ENCODE data around the gene ZNF189. TPM values are rescaled to one million over a fixed set of nuclear protein-coding genes. Genes with fewer than 3 reads are reported as not detected.

The ZNF189 gene
- total RNA-seq, 6 donors from 2014 or later = 10.4 to 25.1 (median 13.4) TPM

GRCh38 chr9:101362450-101362849 lies 36.2 kb upstream of the ZNF189 start:
- 88 to 89% methylated on average over 5 of the region's 5 CpGs for WGBS, 2 donors

GRCh38 chr9:101365181-101365580 lies 33.5 kb upstream of the ZNF189 start:
- no peaks in the 10 kb centered on the region for H3K27me3 ChIP-seq
- no peaks in the 10 kb centered on the region for H3K4me1 ChIP-seq
- TF ChIP-seq POLR2AphosphoS5 (IDR thresholded peaks at IDR 0.05) (no peak), EP300 (IDR thresholded peaks at IDR 0.05) (no peak), CTCF (IDR thresholded peaks at IDR 0.05) (no peak), POLR2A (IDR thresholded peaks at IDR 0.05) (no peak)
- H3K27ac ChIP-seq = no peak overlapping the region
- no peaks in the 10 kb centered on the region for H3K9me3 ChIP-seq
- DNase-seq = no peak
- no peaks in the 10 kb centered on the region for H3K36me3 ChIP-seq
- ATAC-seq (ENCODE audit: low FRiP score in 2 of 2) = no peak
- H3K4me3 ChIP-seq = no peak overlapping the region

More at GRCh38 chr9:101362450-101362849, 36.2 kb upstream of the ZNF189 start:
- ATAC-seq (ENCODE audit: low FRiP score in 2 of 2) = no peak
- H3K9me3 ChIP-seq = no peaks in the 10 kb centered on the region
- no peaks in the 10 kb centered on the region for H3K36me3 ChIP-seq
- no peak overlapping the region for H3K4me3 ChIP-seq
- DNase-seq = no peak
- H3K27ac ChIP-seq = no peak overlapping the region
- no peaks in the 10 kb centered on the region for H3K27me3 ChIP-seq
- TF ChIP-seq POLR2AphosphoS5 (IDR thresholded peaks at IDR 0.05) (no peak), POLR2A (IDR thresholded peaks at IDR 0.05) (no peak), CTCF (IDR thresholded peaks at IDR 0.05) (no peak), EP300 (IDR thresholded peaks at IDR 0.05) (no peak)
- no peaks in the 10 kb centered on the region for H3K4me1 ChIP-seq

DNA sequence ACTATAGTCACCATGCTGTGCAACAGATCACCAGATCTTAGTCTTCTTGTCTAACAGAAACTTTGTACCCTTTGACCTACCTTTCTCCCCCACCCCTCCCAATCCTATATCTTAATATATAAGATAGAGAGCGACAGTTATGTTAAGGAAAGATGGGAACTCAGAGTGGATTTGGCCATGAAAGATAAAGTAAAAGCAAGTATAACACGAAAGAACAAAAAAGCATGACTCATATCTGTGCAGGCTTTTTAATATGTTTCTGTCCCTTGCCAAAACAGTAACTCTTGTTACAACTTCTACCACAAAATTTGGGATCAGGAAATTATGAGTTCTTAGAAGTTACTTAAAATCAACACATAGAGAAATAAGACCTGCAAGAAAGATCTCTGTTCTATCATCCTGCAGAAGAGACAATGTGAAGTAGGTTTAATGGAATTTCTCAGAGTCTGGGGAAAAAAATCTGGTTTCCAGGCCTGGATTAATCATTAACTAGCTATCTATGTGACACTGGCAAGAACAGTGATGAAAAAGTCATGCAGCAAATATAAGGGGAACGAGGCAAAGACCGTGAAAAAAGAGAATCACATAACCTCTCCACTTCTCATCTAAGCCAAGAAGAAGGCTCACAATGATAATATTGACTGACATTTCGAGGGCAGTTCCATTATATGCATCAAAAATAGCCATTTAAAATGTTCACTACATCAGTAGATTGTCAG lies 32.5 kb upstream of the ZNF189 start:
- TF ChIP-seq CTCF (IDR thresholded peaks at IDR 0.05) (no peak), EP300 (IDR thresholded peaks at IDR 0.05) (no peak), POLR2AphosphoS5 (IDR thresholded peaks at IDR 0.05) (no peak), POLR2A (IDR thresholded peaks at IDR 0.05) (no peak)

GRCh38 chr9:101367323-101367722 lies 31.3 kb upstream of the ZNF189 start:
- no peak overlapping the region for H3K27ac ChIP-seq
- no peaks in the 10 kb centered on the region for H3K27me3 ChIP-seq
- H3K36me3 ChIP-seq = no peaks in the 10 kb centered on the region
- no peak for TF ChIP-seq POLR2A (IDR thresholded peaks at IDR 0.05)
- ATAC-seq (ENCODE audit: low FRiP score in 2 of 2) (no peak), DNase-seq (no peak)
- WGBS, 2 donors = 95% methylated on average over 3 of the region's 3 CpGs
- H3K4me3 ChIP-seq = no peak overlapping the region
- no peaks in the 10 kb centered on the region for H3K9me3 ChIP-seq
- H3K4me1 ChIP-seq = no peaks in the 10 kb centered on the region

More for the DNA sequence above, 32.5 kb upstream of the ZNF189 start:
- H3K4me1 ChIP-seq = no peaks in the 10 kb centered on the region
- H3K36me3 ChIP-seq = no peaks in the 10 kb centered on the region
- no peaks in the 10 kb centered on the region for H3K27me3 ChIP-seq
- no peaks in the 10 kb centered on the region for H3K9me3 ChIP-seq
- H3K4me3 ChIP-seq = no peak overlapping the region
- no peak overlapping the region for H3K27ac ChIP-seq
- 66 to 75% methylated on average over 5 of the region's 5 CpGs for WGBS, 2 donors
- no peak for DNase-seq
- ATAC-seq (ENCODE audit: low FRiP score in 2 of 2) = no peak

- no peaks in the 10 kb centered on the region for H3K27me3 ChIP-seq
- H3K9me3 ChIP-seq = no peaks in the 10 kb centered on the region
- no peaks in the 10 kb centered on the region for H3K36me3 ChIP-seq
- no peak for ATAC-seq (ENCODE audit: low FRiP score in 2 of 2)
- no peak for DNase-seq
- H3K4me1 ChIP-seq = no peaks in the 10 kb centered on the region
- H3K27ac ChIP-seq = no peak overlapping the region
- no peak overlapping the region for H3K4me3 ChIP-seq
- WGBS, 2 donors = 80 to 84% methylated on average over 2 of the region's 2 CpGs
- no peak for TF ChIP-seq POLR2A (IDR thresholded peaks at IDR 0.05)
- TF ChIP-seq POLR2AphosphoS5 (IDR thresholded peaks at IDR 0.05) = no peak
- no peak for TF ChIP-seq CTCF (IDR thresholded peaks at IDR 0.05)
- no peak for TF ChIP-seq EP300 (IDR thresholded peaks at IDR 0.05)
Measured at GRCh38 chr9:101369286-101369685, 29.4 kb upstream of the ZNF189 start.
